Keratinocyte (primary cell): ENCODE measurements around the gene PPP2R3C. TPM values are rescaled to one million over a fixed set of nuclear protein-coding genes. Genes with fewer than 3 reads are reported as not detected.
A peak's percentile ranks its signal among the peaks of the same experiment; 100 is the strongest.
"Not testable (repeated sequence)": the region's sequence is repeated elsewhere in the genome, so short reads cannot be mapped to it uniquely, and the experiment has no call there.

Experiments used
- DNase-seq: peaks from one replicate; pipeline ENCODE4 v3.0.0-alpha.2; 2011; ENCODE audit warnings: low read depth, missing footprints, low spot score
- FAIRE-seq: peaks from 2 replicates; lab custom pipeline; 2011; peaks lifted over from hg19 to GRCh38; lab: Jason Lieb, UNC
- H2AFZ ChIP-seq: 2 replicates; pipeline ENCODE4 v1.6.0; 2012; ENCODE audit warnings: low read length, control low read depth, inconsistent platforms; ENCODE audit not compliant: control insufficient read depth
- H3K27ac ChIP-seq: 2 replicates; pipeline ENCODE4 v1.5.1; 2011; ENCODE audit warnings: low read length; ENCODE audit not compliant: control insufficient read depth, insufficient read depth
- H3K27me3 ChIP-seq: 3 replicates; pipeline ENCODE4 v1.6.0; 2011; ENCODE audit warnings: low read length; ENCODE audit not compliant: control insufficient read depth, insufficient read depth; ENCODE audit errors: extremely low read depth
- H3K36me3 ChIP-seq, 2 experiments: 2 replicates in 1 of 2; 3 replicates in 1 of 2; pipeline ENCODE4 v1.5.1; 2011; ENCODE audit warnings: low read length in 2 of 2, mild to moderate bottlenecking in 1 of 2; ENCODE audit not compliant: control insufficient read depth in 2 of 2, insufficient read depth in 2 of 2; ENCODE audit errors: extremely low read depth in 1 of 2
- H3K4me1 ChIP-seq: 3 replicates; pipeline ENCODE4 v1.5.1; 2011; ENCODE audit warnings: low read length; ENCODE audit not compliant: control insufficient read depth, insufficient read depth; ENCODE audit errors: extremely low read depth
- H3K4me2 ChIP-seq: 3 replicates; pipeline ENCODE4 v1.6.0; 2011; ENCODE audit warnings: low read depth, low read length; ENCODE audit not compliant: control insufficient read depth, insufficient read depth; ENCODE audit errors: extremely low read depth
- H3K4me3 ChIP-seq, 3 experiments: fragments of 200-600 bp in 1 of 3; sonication (generic) in 1 of 3; 2 replicates in 2 of 3; 3 replicates in 1 of 3; pipeline ENCODE4 v1.5.1; 2011 to 2016; ENCODE audit warnings: low read length in 3 of 3, mild to moderate bottlenecking in 3 of 3, control low read depth in 2 of 3, inconsistent platforms in 1 of 3, low read depth in 1 of 3, mixed read lengths in 1 of 3, mixed run types in 1 of 3, moderate library complexity in 1 of 3; ENCODE audit not compliant: control insufficient read depth in 2 of 3, insufficient read depth in 2 of 3; ENCODE audit errors: extremely low read depth in 1 of 3
- H3K79me2 ChIP-seq: 2 replicates; pipeline ENCODE4 v1.6.0; 2012; ENCODE audit warnings: low read length; ENCODE audit not compliant: control insufficient read depth, insufficient read depth
- H3K9ac ChIP-seq: 3 replicates; pipeline ENCODE4 v1.6.0; 2011; ENCODE audit warnings: low read length; ENCODE audit not compliant: control insufficient read depth, insufficient read depth; ENCODE audit errors: extremely low read depth
- H3K9me1 ChIP-seq: 3 replicates; pipeline ENCODE4 v1.6.0; 2011; ENCODE audit warnings: low read length; ENCODE audit not compliant: control insufficient read depth, insufficient read depth; ENCODE audit errors: extremely low read depth
- H3K9me3 ChIP-seq: 2 replicates; pipeline ENCODE4 v1.5.1; 2012; ENCODE audit warnings: low read depth, low read length; ENCODE audit not compliant: control insufficient read depth
- H4K20me1 ChIP-seq: 3 replicates; pipeline ENCODE4 v1.6.0; 2011; ENCODE audit warnings: low read length; ENCODE audit not compliant: control insufficient read depth, insufficient read depth; ENCODE audit errors: extremely low read depth
- CTCF ChIP-seq, 3 experiments: IDR thresholded peaks in 1 of 3; conservative IDR thresholded peaks in 1 of 3; optimal IDR thresholded peaks in 1 of 3; 2 replicates in 2 of 3; 3 replicates in 1 of 3; pipeline versions ENCODE3 to v1.5.1; 2011; ENCODE audit warnings: low read length in 3 of 3, mild to moderate bottlenecking in 3 of 3, moderate library complexity in 2 of 3, control low read depth in 1 of 3, inconsistent platforms in 1 of 3; ENCODE audit not compliant: insufficient read depth in 2 of 3; ENCODE audit errors: extremely low read depth in 1 of 3
- EZH2 ChIP-seq: IDR thresholded peaks from one replicate; pipeline ENCODE4 v1.6.1; 2012; ENCODE audit warnings: inconsistent platforms, mild to moderate bottlenecking, low read length, moderate library complexity
- dilution Hi-C: fragments of 300-500 bp; cut with MboI; formaldehyde crosslinking; loops from one replicate; pipeline ENCODE4 v1.7.0; 2020; ENCODE audit warnings: low sequenced_read_pairs; ENCODE audit not compliant: extremely low pct_ligation_motif_present
- polyA plus RNA-seq, 5 experiments: library from polyadenylated mRNA; depleted of rRNA in 3 of 5; stranded (reverse) in 3 of 5; stranded (forward) in 1 of 5; unstranded in 1 of 5; fragments of >200 nt; gene quantifications; 1 replicate in 1 of 5; 2 replicates in 3 of 5; 3 replicates in 1 of 5; pipeline versions ENCODE4 v1.2.1 to v1.2.3, GENCODE V29; 2011 to 2012; ENCODE audit warnings: missing spikeins in 2 of 5, low read depth in 1 of 5, low replicate concordance in 1 of 5

PPP2R3C gene
- polyA plus RNA-seq, 1 donor (not counting 4 experiments of a cell fraction or from before 2014, with no cell fraction given), result 9.8 TPM

DNA sequence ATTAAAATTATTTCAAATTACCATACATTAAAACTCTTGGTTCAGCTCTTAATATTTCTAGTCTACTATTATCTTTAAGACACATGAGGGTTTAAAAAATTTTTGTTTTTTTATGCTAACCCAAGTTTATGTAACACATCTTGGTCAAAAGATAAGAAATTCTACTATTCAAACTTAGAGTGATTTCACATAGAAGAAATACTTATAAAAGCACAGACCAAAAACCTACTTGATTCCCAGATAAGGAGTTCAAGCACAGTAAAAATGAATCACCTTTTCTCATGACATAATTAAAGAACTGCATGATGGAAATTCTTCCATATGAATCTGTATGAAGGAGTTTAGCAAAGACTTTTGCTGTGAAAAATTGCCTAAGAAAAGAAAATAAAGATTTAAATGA is 13.9 kb downstream of the PPP2R3C start:
- Histone ChIP-seq H3K4me3 (no peak overlapping the region), H2AFZ (no peak overlapping the region), H3K79me2 (no peaks in the 10 kb centered on the region), H4K20me1 (no peaks in the 10 kb centered on the region), H3K9me3 (no peaks in the 10 kb centered on the region), H3K9me1 (no peaks in the 10 kb centered on the region), H3K4me1 (no peaks in the 10 kb centered on the region), H3K4me2 (no peak overlapping the region), H3K27ac (no peak overlapping the region), H3K36me3 (peaks cover 6% of the 10 kb centered on the region in 2 experiments), H3K27me3 (no peaks in the 10 kb centered on the region), H3K9ac (no peak overlapping the region)
- TF ChIP-seq CTCF (optimal IDR thresholded peaks at IDR 0.05 in 1 of 3, IDR thresholded peaks at IDR 0.05 in 1 of 3, conservative IDR thresholded peaks at IDR 0.05 in 1 of 3; ENCODE audit: extremely low read depth in 1 of 3, insufficient read depth in 2 of 3, low read length in 3 of 3) (no peak), EZH2 (no peak)
- DNase-seq, result no peak
- dilution Hi-C loops, result no loop called here
- no peak for FAIRE-seq

DNA sequence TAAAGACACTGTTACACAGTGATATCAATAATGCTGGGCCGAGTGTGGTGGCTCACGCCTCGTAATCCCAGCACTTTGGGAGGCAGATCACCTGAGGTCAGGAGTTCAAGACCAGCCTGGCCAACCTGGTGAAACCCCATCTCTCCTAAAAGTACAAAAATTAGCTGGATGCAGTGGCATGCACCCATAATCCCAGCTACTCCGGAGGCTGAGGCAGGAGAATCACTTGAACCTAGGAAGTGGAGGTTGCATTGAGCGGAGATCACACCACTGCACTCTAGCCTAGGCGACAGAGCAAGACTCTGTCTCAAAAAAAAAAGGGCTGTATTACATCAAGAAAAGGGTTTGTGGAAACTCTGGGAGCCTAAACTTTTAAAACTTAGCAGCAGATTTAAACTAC is 27.1 kb downstream of the PPP2R3C start:
- dilution Hi-C loops, H3K9ac ChIP-seq, H2AFZ ChIP-seq, H3K27me3 ChIP-seq, H3K27ac ChIP-seq, DNase-seq, H3K4me2 ChIP-seq, H3K4me3 ChIP-seq, H3K79me2 ChIP-seq, H3K4me1 ChIP-seq, H3K9me1 ChIP-seq, H3K36me3 ChIP-seq, FAIRE-seq, H4K20me1 ChIP-seq, H3K9me3 ChIP-seq: not testable (repeated sequence)

DNA sequence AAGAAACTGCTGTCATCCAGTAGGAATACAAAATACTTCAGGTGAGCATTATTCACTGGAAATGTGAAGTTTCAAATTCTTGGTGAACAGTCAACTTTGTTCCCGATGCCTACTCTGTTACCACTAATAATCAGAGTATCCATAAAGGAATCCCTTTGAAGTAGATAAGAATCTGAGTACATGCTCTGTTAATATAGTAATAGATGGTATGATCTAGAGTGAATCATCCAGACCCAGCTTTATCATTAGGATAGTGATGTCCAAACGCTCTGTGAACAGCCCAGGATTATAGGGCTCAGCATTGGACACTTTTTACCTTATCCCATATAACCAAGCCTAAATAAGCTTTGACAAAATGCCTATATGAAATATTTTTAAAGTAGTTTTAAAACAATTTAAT is 33.3 kb downstream of the PPP2R3C start:
- Histone ChIP-seq H3K9me3 (no peaks in the 10 kb centered on the region), H3K36me3 (peaks cover 2 to 4% of the 10 kb centered on the region in 2 experiments), H3K4me1 (no peaks in the 10 kb centered on the region), H2AFZ (no peak overlapping the region), H3K9ac (no peak overlapping the region), H3K27ac (no peak overlapping the region), H4K20me1 (no peaks in the 10 kb centered on the region), H3K27me3 (no peaks in the 10 kb centered on the region), H3K4me2 (no peak overlapping the region), H3K4me3 (no peak overlapping the region), H3K79me2 (no peaks in the 10 kb centered on the region), H3K9me1 (no peaks in the 10 kb centered on the region)
- DNase-seq (no peak), FAIRE-seq (peak; percentile 5)
- no peak for TF ChIP-seq EZH2
- TF ChIP-seq CTCF (optimal IDR thresholded peaks at IDR 0.05 in 1 of 3, IDR thresholded peaks at IDR 0.05 in 1 of 3, conservative IDR thresholded peaks at IDR 0.05 in 1 of 3; ENCODE audit: extremely low read depth in 1 of 3, insufficient read depth in 2 of 3, low read length in 3 of 3), result no peak
- dilution Hi-C loops, result no loop called here
